Neuronal stem cell (in vitro differentiated cells): Measurements from ENCODE around the gene NPB.

Experiments
- DNase-seq: peaks from one replicate; pipeline ENCODE4 v3.0.0-alpha.2; 2013; ENCODE audit warnings: low spot score
- H2AFZ ChIP-seq: one replicate; pipeline ENCODE4 v1.6.1; 2013; ENCODE audit warnings: mild to moderate bottlenecking, low read length, inconsistent platforms
- H2AK5ac ChIP-seq: 2 replicates; pipeline ENCODE4 v1.6.1; 2013; ENCODE audit warnings: low read depth, mild to moderate bottlenecking, inconsistent platforms, low read length, moderate library complexity, mixed read lengths
- H2BK120ac ChIP-seq: 2 replicates; pipeline ENCODE4 v1.6.1; 2013; ENCODE audit warnings: low read depth, mild to moderate bottlenecking, inconsistent platforms, low read length, moderate library complexity, mixed read lengths
- H2BK12ac ChIP-seq: one replicate; pipeline ENCODE4 v1.6.1; 2013; ENCODE audit warnings: low read length, inconsistent platforms
- H2BK15ac ChIP-seq: 2 replicates; pipeline ENCODE4 v1.6.1; 2013; ENCODE audit warnings: mild to moderate bottlenecking, low read length, inconsistent platforms, mixed read lengths
- H2BK5ac ChIP-seq: one replicate; pipeline ENCODE4 v1.6.1; 2013; ENCODE audit warnings: inconsistent platforms, mild to moderate bottlenecking, low read length, moderate library complexity
- H3K14ac ChIP-seq: one replicate; pipeline ENCODE4 v1.6.1; 2013; ENCODE audit warnings: low read length, inconsistent platforms
- H3K18ac ChIP-seq: 2 replicates; pipeline ENCODE4 v1.6.1; 2013; ENCODE audit warnings: low read length, inconsistent platforms
- H3K23ac ChIP-seq: 2 replicates; pipeline ENCODE4 v1.6.1; 2013; ENCODE audit warnings: low read depth, mild to moderate bottlenecking, mixed read lengths, low read length, inconsistent platforms; ENCODE audit not compliant: poor library complexity
- H3K27ac ChIP-seq: replicated peaks from 3 replicates; pipeline ENCODE4 v1.5.1; 2013; ENCODE audit warnings: low read length, inconsistent platforms
- H3K27me3 ChIP-seq, 3 experiments: 2 replicates each; pipeline ENCODE4 v1.6.1; 2013; ENCODE audit warnings: low read length in 3 of 3, mild to moderate bottlenecking in 2 of 3, inconsistent platforms in 1 of 3, low read depth in 1 of 3, mixed read lengths in 1 of 3, moderate library complexity in 1 of 3; ENCODE audit not compliant: control insufficient read depth in 3 of 3, insufficient read depth in 3 of 3
- H3K36me3 ChIP-seq, 2 donors: replicated peaks in 1 of 2; 2 replicates each; pipeline ENCODE4 v1.6.1; 2013; ENCODE audit warnings: low read length in 2 of 2; ENCODE audit not compliant: control insufficient read depth in 2 of 2, insufficient read depth in 2 of 2
- H3K4ac ChIP-seq: 2 replicates; pipeline ENCODE4 v1.6.1; 2013; ENCODE audit warnings: inconsistent platforms, mild to moderate bottlenecking, low read length, moderate library complexity
- H3K4me1 ChIP-seq, 2 donors: 1 replicate in 1 of 2; 2 replicates in 1 of 2; pipeline ENCODE4 v1.6.1; 2013; ENCODE audit warnings: low read length in 2 of 2, low read depth in 1 of 2; ENCODE audit not compliant: control insufficient read depth in 2 of 2, insufficient read depth in 1 of 2
- H3K4me2 ChIP-seq: one replicate; pipeline ENCODE4 v1.6.1; 2013; ENCODE audit warnings: mild to moderate bottlenecking, low read length, inconsistent platforms; ENCODE audit not compliant: insufficient read depth, poor library complexity, severe bottlenecking
- H3K4me3 ChIP-seq, 2 donors: 2 replicates each; pipeline ENCODE4 v1.5.1; 2013; ENCODE audit warnings: low read length in 2 of 2, mild to moderate bottlenecking in 2 of 2, inconsistent platforms in 1 of 2, moderate library complexity in 1 of 2
- H3K79me1 ChIP-seq: one replicate; pipeline ENCODE4 v1.6.1; 2013; ENCODE audit warnings: low read depth, mild to moderate bottlenecking, inconsistent platforms, low read length, moderate library complexity
- H3K9ac ChIP-seq: one replicate; pipeline ENCODE4 v1.6.1; 2013; ENCODE audit warnings: mild to moderate bottlenecking, low read depth, low read length, inconsistent platforms; ENCODE audit not compliant: poor library complexity
- H3K9me3 ChIP-seq, 2 donors: replicated peaks in 1 of 2; 2 replicates each; pipeline versions ENCODE3 to v1.6.1; 2013; ENCODE audit warnings: low read length in 2 of 2, mild to moderate bottlenecking in 2 of 2, inconsistent platforms in 1 of 2, low read depth in 1 of 2, mixed read lengths in 1 of 2, moderate library complexity in 1 of 2; ENCODE audit not compliant: control insufficient read depth in 2 of 2, insufficient read depth in 1 of 2
- H4K8ac ChIP-seq: one replicate; pipeline ENCODE4 v1.6.1; 2013; ENCODE audit warnings: low read depth, mild to moderate bottlenecking, inconsistent platforms, low read length, moderate library complexity
- H4K91ac ChIP-seq: one replicate; pipeline ENCODE4 v1.6.1; 2013; ENCODE audit warnings: low read length, low read depth, mild to moderate bottlenecking, inconsistent platforms; ENCODE audit not compliant: poor library complexity
- WGBS, 2 donors: extraction: QIAGEN DNeasy Blood & Tissue Kit; methylation state at CpG; one replicate each; pipeline ENCODE4 v1.1.7; 2013; ENCODE audit warnings: missing lambda C conversion rate in 2 of 2, mixed read lengths in 1 of 2; ENCODE audit not compliant: insufficient read length in 2 of 2, insufficient replicate concordance in 1 of 2; ENCODE audit errors: extremely low coverage in 2 of 2; 5-methylcytosine and 5-hydroxymethylcytosine counted together

NPB gene

DNA sequence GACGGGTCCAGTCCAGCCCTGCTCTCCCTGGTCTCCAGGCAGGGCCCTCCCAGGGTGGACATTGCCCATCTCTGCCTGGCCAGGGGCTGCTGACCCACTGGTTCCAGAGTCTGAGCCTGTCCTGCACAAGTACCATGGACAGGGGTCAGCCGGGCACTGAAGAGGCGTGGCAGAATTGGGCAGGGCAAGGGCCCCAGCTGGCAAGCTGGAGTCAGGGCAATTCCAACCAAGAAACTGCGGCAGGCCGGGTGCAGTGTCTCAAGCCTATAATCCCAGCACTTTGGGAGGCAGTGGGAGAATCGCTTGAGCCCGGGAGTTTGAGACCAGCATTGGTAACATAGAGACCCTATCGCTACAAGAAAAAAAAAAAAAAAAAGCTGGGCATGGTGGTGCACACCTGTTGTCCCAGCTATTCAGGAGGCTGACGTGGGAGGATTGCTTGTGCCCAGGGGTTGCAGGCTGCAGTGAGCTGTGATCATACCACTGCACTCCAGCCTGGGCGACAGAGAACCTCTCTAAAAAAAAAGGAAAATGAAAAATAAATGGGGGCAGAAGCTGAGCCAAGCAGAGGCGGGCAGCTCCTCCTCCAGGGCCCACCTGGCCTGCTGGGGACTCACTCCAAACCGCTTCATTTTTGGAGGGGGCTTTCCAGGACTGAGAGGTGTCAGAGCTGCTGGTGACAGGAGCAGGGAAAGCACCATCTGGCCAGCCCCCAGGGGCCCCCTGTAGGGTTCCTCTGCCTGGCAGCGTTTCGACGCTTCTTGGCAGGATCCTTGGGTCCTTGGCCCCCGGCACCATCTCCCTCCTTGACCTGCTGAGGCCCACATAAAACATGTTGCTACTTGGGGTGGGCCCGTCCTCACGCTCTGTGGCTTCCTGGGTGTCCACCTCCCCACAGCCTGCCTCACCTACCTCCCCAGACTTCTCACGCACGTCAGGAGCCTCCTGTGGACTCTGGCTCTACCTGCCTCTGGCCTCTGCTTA is 28.4 kb downstream of the NPB start:
- H2BK12ac ChIP-seq = no peak overlapping the region
- peaks cover 6 to 26% of the 10 kb centered on the region in 2 donors for H3K36me3 ChIP-seq
- DNase-seq = no peak
- no peak overlapping the region for H3K4me2 ChIP-seq
- H3K27me3 ChIP-seq = peaks cover 0 to 10% (median 0%) of the 10 kb centered on the region in 3 experiments
- no peak overlapping the region for H2BK15ac ChIP-seq
- H3K9ac ChIP-seq = no peak overlapping the region
- no peak overlapping the region for H3K4me3 ChIP-seq
- H2AFZ ChIP-seq = no peak overlapping the region
- peaks cover 32% of the 10 kb centered on the region for H3K79me1 ChIP-seq
- no CpG with 5 or more reads among the region's 20 CpGs for WGBS, 2 donors
- peak overlapping the region; percentile 85 for H3K23ac ChIP-seq
- no peak overlapping the region for H3K4ac ChIP-seq
- H2BK120ac ChIP-seq = no peak overlapping the region
- H3K4me1 ChIP-seq = peaks cover 12 to 13% of the 10 kb centered on the region in 2 donors
- H4K8ac ChIP-seq = no peak overlapping the region
- no peak overlapping the region for H3K14ac ChIP-seq
- H2BK5ac ChIP-seq = peak overlapping the region; percentile 53
- no peak overlapping the region for H4K91ac ChIP-seq
- H2AK5ac ChIP-seq = no peak overlapping the region
- H3K18ac ChIP-seq = no peak overlapping the region
- H3K27ac ChIP-seq = no peak overlapping the region
- H3K9me3 ChIP-seq = no peaks in the 10 kb centered on the region

DNA sequence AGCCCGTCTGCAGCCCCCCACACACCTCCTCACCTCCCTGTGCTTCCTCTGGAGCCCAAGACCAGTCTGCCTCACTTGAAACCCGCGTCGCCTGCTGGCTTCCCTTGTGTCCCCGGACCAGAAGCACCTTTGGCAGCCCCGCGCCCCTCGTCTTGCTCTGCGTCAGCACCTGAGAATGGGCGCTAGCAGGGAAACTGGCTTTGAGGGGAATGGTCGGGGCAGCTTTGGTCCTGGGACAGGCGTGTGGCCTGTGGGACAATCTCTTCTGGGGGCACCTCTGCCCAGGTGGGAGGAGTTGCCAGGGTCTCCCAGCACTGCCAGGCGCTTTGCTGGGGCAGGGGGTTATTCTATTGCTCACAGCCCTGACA is 29.1 kb downstream of the NPB start:
- Histone ChIP-seq H2BK12ac (no peak overlapping the region), H2BK15ac (no peak overlapping the region), H2BK5ac (peak overlapping the region; percentile 53), H3K36me3 (peaks cover 6 to 29% of the 10 kb centered on the region in 2 donors), H2AFZ (no peak overlapping the region), H3K27me3 (peaks cover 0 to 10% (median 0%) of the 10 kb centered on the region in 3 experiments), H3K4me3 (peak overlapping the region in 1 of 2 donors; percentile 16), H2AK5ac (no peak overlapping the region), H2BK120ac (no peak overlapping the region), H3K9me3 (no peaks in the 10 kb centered on the region), H3K4me2 (no peak overlapping the region), H4K8ac (no peak overlapping the region), H4K91ac (no peak overlapping the region), H3K4ac (no peak overlapping the region), H3K27ac (no peak overlapping the region), H3K18ac (no peak overlapping the region), H3K79me1 (peaks cover 32% of the 10 kb centered on the region), H3K14ac (no peak overlapping the region), H3K4me1 (peaks cover 9 to 13% of the 10 kb centered on the region in 2 donors), H3K9ac (peak overlapping the region; percentile 46), H3K23ac (peak overlapping the region; percentile 90)
- no peak for DNase-seq
- WGBS, 2 donors = no CpG with 5 or more reads among the region's 13 CpGs

GRCh38 chr17:81931557-81932332 is 29.7 kb downstream of the NPB start:
- Histone ChIP-seq H3K4me2 (no peak overlapping the region), H2BK12ac (no peak overlapping the region), H3K14ac (no peak overlapping the region), H3K36me3 (peaks cover 6 to 29% of the 10 kb centered on the region in 2 donors), H3K9ac (no peak overlapping the region), H3K9me3 (no peaks in the 10 kb centered on the region), H3K27me3 (peaks cover 0 to 10% (median 0%) of the 10 kb centered on the region in 3 experiments), H3K23ac (peak overlapping the region; percentile 90), H2BK120ac (no peak overlapping the region), H3K27ac (no peak overlapping the region), H3K4me1 (peaks cover 11 to 13% of the 10 kb centered on the region in 2 donors), H3K79me1 (peaks cover 29% of the 10 kb centered on the region), H4K8ac (peak overlapping the region; percentile 65), H3K4ac (no peak overlapping the region), H2BK15ac (peak overlapping the region; percentile 12), H2AK5ac (peak overlapping the region; percentile 63), H2BK5ac (no peak overlapping the region), H4K91ac (no peak overlapping the region), H3K18ac (no peak overlapping the region), H3K4me3 (peak overlapping the region in 1 of 2 donors; percentile 56), H2AFZ (no peak overlapping the region)
- DNase-seq = no peak
- no CpG with 5 or more reads among the region's 15 CpGs for WGBS, 2 donors
